Stimulated activated CD4-positive, alpha-beta T cell treated with anti-CD3 and anti-CD28 coated beads, TNF-alpha, amount 100 ng/mL, for 48 hours (primary cell): ENCODE data around the gene OR2G6.
"Not testable (repeated sequence)": the region's sequence is repeated elsewhere in the genome, so short reads cannot be mapped to it uniquely, and the experiment has no call there.

Experiments used
- DNase-seq, 3 donors: peaks; one replicate each; pipeline ENCODE4 v3.0.0-alpha.2; 2020; ENCODE audit warnings: low read depth in 3 of 3

The OR2G6 gene

GRCh38 chr1:248507773-248508172 is at the start of gene OR2G6:
TSS of gene OR2G6 (plus strand) at chr1:248508073. CDS start at chr1:248521647, 13,574 bp downstream.
- DNase-seq, result not testable (repeated sequence)

DNA sequence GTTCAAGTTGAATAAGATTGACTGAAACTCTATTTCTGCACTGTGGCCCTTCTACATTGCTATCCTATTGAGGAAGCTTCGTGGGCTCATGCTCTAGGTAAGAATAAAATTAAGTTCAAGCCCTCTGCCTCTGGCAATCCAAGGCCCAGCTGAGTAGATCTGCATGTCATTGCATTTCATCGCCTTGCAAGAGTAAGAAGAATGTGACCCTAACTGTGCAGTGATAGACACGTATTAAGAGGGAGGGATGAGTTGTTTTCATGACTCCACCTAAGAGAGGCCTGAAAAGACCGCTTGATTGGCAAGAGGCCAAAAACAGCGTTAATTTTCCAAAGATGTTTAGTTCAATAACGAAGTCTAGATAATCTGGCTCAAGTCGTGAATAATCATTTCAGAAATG is 48.8 kb upstream of the OR2G6 start:
- not testable (repeated sequence) for DNase-seq

DNA sequence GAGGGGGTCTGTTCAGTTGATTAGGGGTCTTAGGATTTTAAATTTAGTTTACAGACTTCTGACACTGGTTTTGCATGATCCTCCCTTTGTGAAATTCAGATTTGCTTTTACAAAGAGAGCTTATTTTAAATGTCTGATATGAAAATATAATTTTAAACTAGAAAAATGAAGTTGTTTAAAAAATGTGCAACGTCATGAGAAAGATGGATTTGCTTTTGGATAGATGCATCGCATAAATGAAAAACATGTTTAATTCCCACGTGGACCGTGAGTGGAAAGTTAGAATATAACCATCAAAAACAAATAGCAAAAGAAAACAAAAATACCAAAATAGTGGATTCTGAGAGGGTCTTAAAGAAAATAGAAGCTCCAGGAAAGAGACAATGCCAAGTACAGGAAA is 36.7 kb upstream of the OR2G6 start:
- no peak for DNase-seq

- not testable (repeated sequence) for DNase-seq
Measured at GRCh38 chr1:248472111-248472510, 35.8 kb upstream of the OR2G6 start.

DNA sequence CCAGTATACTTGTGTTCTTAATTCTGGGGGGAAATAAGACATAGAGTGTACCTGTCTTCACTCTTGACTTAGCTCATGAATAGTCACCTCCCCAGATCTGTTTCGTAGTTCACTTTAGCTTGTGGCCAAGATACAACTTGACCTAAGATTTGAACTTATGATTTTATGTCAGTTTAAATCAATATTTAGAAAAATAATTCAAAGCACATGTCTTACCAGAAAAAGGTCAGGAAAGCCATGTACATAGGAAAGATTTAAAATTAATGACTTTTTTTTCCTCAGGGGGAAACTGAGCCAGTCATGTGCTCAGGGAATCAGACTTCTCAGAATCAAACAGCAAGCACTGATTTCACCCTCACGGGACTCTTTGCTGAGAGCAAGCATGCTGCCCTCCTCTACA is 34.8 kb upstream of the OR2G6 start, which contains the start of gene OR2T3:
TSS of gene OR2T3 (plus strand) at position 301 of the 400 bp plus-strand sequence. CDS start at position 301, 0 bp downstream.
- DNase-seq, result not testable (repeated sequence)

- DNase-seq, result not testable (repeated sequence)
Measured at GRCh38 chr1:248475660-248476059, 32.2 kb upstream of the OR2G6 start.

GRCh38 chr1:248481686-248482579 is 25.9 kb upstream of the OR2G6 start:
- not testable (repeated sequence) for DNase-seq

DNA sequence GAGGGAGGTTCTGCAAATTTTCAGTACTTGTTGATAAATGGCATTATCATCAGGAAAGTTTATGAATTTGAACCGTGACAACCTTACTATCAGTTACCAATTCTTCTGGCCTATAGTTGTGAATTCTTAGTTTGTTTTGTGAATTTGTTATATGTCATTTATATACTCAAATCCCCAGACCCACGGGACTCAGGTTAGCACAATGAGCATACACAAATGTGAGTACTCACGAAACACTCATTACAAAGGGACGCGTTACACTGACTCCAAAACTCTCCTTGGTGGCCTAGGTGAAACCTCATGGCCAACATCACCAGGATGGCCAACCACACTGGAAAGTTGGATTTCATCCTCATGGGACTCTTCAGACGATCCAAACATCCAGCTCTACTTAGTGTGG is 19.6 kb upstream of the OR2G6 start, which contains the start of gene OR2T5:
TSS of gene OR2T5 (plus strand) at position 301 of the 400 bp plus-strand sequence. CDS start at position 301, 0 bp downstream.
- DNase-seq, result not testable (repeated sequence)

- not testable (repeated sequence) for DNase-seq
Measured at GRCh38 chr1:248496661-248497060, 11.2 kb upstream of the OR2G6 start.

GRCh38 chr1:248500305-248501035 is 7.4 kb upstream of the OR2G6 start:
- DNase-seq, result not testable (repeated sequence)

GRCh38 chr1:248510217-248510616 is 2.3 kb downstream of the OR2G6 start:
- not testable (repeated sequence) for DNase-seq

DNA sequence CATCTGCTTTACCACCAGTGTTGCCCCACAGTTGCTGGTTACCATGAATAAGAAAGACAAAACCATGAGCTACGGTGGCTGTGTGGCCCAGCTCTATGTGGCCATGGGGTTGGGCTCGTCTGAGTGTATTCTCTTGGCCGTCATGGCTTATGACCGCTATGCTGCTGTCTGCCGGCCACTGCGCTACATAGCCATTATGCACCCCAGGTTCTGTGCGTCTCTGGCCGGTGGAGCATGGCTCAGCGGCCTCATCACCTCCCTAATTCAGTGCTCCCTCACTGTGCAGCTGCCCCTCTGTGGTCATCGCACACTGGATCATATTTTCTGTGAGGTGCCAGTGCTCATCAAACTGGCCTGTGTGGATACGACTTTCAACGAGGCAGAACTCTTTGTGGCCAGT is 14.0 kb downstream of the OR2G6 start:
- no peak for DNase-seq

DNA sequence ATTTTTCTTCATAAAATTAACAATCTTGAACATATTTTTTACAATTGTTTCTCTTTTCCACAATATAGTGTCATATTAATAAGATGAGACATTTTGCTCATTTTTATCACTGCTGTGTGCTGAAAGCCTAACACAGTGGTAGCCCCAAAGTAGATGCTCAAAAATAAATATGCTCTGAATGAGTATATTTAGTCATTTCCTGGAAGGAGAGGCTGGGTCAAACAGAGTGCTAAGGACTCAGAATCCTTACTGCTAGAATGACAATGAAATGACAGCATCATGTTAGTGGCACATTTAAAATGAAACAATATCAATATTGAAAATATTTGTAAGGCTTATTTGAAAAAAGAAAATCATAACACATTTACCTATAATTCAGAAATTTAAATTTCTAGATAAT is 29.6 kb downstream of the OR2G6 start:
- DNase-seq, result not testable (repeated sequence)

DNA sequence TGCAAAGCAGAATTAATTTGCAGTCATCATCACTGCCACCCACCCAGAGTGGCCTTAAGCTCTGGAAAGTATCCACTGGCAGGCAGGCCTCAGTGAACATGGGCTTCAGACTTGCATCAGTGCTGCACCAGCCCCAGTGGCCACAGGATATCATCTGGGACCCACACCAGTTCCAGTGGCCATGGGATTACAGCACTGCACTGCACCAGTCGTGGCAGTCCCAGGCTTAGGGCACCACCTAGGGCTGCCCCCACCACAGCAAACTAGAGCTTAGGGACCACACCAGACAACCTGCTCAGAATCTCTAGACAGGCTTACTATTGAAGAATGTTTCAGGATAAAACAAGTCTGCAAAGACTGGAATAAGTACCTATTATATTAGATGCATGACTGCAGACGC is 39.5 kb downstream of the OR2G6 start:
- not testable (repeated sequence) for DNase-seq

- DNase-seq, result not testable (repeated sequence)
Measured at GRCh38 chr1:248551027-248551426, 43.2 kb downstream of the OR2G6 start.

DNA sequence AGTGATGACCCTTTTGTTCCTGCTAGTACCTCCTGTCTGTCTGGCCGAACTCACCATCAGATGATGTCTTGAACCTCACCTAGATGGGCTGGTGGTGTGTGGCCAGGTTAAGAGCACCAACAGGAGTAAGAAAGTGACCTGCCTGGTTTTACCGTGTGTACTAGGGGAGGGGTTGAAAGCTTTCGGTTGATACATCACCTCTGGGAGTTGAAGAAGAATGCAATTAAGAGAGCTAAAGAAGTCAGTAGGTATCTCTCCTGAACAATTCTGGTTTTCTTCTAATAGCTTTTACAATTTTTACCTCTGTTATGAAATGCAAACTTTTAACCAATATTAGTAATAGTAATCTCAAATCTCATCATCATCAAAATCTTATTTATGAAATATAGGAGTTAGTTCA is 54.8 kb downstream of the OR2G6 start, which contains the start of gene OR2T29:
TSS of gene OR2T29 (minus strand) at position 101 of the 400 bp plus-strand sequence. CDS start 3,281 bp downstream, outside the sequence.
- DNase-seq, result not testable (repeated sequence)

DNA sequence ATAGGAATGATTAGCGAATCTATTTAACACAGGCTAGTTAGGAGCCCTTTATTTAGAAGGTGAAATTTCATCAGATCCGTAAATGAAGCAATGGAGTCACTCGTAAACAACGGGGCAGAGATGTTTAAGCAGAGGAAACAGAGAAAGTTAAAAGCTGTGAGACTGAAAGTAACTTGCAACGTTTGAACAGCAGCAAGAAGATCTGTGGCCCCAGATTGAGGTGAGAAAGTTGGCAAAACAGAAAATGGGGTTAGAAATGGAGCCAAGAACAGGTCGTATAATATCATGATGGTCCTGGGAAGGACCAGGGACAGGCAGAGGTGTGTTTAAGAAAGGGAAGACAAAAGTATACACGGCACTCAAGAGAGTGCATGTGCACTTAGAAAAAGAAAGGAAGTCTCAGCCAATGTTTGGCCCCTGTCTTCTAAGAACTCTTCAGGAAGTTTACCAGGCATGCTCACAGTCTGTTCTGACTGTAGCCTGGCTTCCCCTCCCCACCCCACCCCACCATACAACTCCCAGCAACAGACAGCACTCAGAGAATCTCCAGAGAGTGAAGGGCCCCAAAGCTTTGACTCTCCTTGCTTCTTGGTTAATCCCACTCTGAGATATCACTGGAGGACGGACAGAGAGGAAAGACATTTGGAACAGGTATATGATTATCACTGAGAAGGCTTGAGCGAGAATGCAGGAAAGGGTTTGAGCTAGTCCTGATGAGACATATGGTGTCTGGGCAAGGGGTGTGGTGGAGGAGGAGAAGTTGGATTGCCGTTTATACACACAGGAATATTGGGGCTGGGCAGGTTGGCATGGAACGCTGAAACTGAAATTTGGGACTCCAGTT is 57.9 kb downstream of the OR2G6 start:
- not testable (repeated sequence) for DNase-seq

DNA sequence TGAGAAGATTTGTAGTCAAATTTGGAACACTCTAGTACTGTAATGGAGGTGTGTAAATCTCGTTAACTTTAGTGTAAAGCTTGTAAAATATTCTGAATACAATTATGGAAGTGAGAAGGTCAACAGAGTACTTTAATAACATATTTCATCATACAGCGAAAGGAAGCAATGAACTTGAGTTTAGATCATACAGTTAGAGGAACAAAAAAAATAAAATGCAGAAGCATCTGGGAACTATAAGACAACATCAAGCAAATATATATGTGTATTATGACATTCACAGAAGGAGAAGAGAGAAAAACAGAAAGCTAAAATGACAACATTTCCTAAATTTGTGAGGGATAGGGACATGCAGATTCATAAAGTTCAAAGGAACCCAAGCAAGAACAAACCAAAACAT is 61.2 kb downstream of the OR2G6 start:
- DNase-seq, result not testable (repeated sequence)

DNA sequence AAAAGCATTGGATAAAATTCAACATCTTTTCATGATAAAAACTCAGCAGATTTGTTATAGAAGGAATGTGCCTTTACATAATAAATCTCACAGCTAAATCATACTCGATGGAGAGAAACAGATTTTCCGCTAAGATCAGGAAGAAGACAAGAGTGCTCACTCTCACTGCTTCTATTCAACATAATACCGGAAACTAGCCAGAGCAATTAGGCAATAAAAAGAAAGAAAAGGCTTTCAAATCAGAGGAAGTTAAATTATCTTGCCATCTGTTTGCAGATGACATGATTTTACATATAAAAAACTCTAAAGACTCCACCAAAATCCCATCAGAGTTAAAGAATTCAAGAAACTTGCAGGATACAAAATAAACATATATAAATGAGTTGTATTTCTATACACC is 62.9 kb downstream of the OR2G6 start:
- DNase-seq, result not testable (repeated sequence)

GRCh38 chr1:248572049-248572448 is 64.2 kb downstream of the OR2G6 start:
- not testable (repeated sequence) for DNase-seq

DNA sequence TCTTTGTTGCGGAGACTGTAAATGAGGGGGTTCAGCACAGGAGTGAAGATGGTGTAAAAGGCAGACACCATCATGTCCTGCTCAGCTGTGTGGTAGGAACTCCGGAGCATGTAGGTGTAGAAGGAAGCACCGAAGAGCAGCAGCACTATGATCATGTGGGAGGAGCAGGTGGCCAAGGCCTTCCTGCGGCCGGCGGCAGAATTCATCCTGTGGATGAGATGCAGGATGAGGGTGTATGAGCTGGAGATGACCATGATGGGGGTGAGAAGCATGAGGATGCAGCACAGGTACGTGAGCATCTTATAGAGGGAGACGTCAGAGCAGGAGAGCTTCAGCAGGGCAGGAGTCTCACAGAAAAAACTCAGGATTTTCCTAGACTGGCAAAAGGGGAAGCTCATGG is 66.0 kb downstream of the OR2G6 start:
- not testable (repeated sequence) for DNase-seq
